GM23338 (cell line): ENCODE measurements around the gene B3GALT4. TPM values are rescaled to one million over a fixed set of nuclear protein-coding genes. Genes with fewer than 3 reads are reported as not detected.

Source experiments
- CTCF ChIP-seq, 2 experiments: fragments of 200-600 bp in 1 of 2; sonication (generic) in 1 of 2; conservative IDR thresholded peaks; 2 replicates each; pipeline versions ENCODE4 v1.5.1 to v1.6.1; 2016 to 2017; ENCODE audit warnings: antibody characterized with exemption in 2 of 2, low read depth in 2 of 2, mild to moderate bottlenecking in 2 of 2, moderate library complexity in 1 of 2
- NANOG ChIP-seq: IDR thresholded peaks from 2 replicates; pipeline ENCODE4 v1.6.1; 2016; ENCODE audit warnings: antibody characterized with exemption, borderline replicate concordance
- REST ChIP-seq: IDR thresholded peaks from one replicate; pipeline ENCODE4 v1.6.1; 2018; ENCODE audit warnings: antibody characterized with exemption; ENCODE audit not compliant: unreplicated experiment
- STAT1 ChIP-seq: IDR thresholded peaks from one replicate; pipeline ENCODE4 v1.6.1; 2016; ENCODE audit warnings: antibody characterized with exemption; ENCODE audit not compliant: unreplicated experiment
- ZNF331 ChIP-seq: fragments of 250-450 bp; sonication (Bioruptor Pico); IDR thresholded peaks from 2 replicates; pipeline ENCODE4 v1.5.0; 2020; ENCODE audit warnings: low read depth, mild to moderate bottlenecking, moderate library complexity
- microRNA-seq: library from miRNA; unstranded; fragments of <30 nt; microRNA quantifications from one replicate; pipeline ENCODE4, GENCODE V29; 2017
- polyA plus RNA-seq: library from polyadenylated mRNA; unstranded; fragments of >200 nt; fragmentation: Nextera tagmentation; extraction: Ambion mirVana; gene quantifications from 2 replicates; pipeline ENCODE4 v1.2.1, GENCODE V29; 2016
- total RNA-seq: library from RNA; depleted of rRNA; stranded (reverse); fragments of >200 nt; shearing (Covaris generic); gene quantifications from 2 replicates; pipeline ENCODE4 v1.2.3, GENCODE V29; 2014; rRNA removed

Gene B3GALT4
- total and polyA plus RNA-seq, 2 experiments from 2014 or later: 1.3 to 2.3 TPM

GRCh38 chr6:33324125-33324524, 47.2 kb downstream of the B3GALT4 start (continued):
- TF ChIP-seq CTCF (conservative IDR thresholded peaks at IDR 0.05; ENCODE audit: low read depth in 2 of 2): no peak
- no peak for TF ChIP-seq ZNF331
- TF ChIP-seq STAT1: no peak
- no peak for TF ChIP-seq REST
- no peak for TF ChIP-seq NANOG

Small RNA genes lying within 50 kb of the gene (microRNA-seq; reads per million reads assigned to microRNA genes)
- gene MIR6834 (not detected), gene MIR6873 (not detected)

Other genes with a start within 250 kb of the B3GALT4 start
- 6.6 and 6.9 TPM in 2 replicates for gene HLA-DPA1, start 203.5 kb upstream of the B3GALT4 start, total RNA-seq
- 3.9 and 4.1 TPM in 2 replicates for gene HLA-DPA1, start 203.5 kb upstream of the B3GALT4 start, polyA plus RNA-seq
- gene HLA-DPB1, start 201.1 kb upstream of the B3GALT4 start, total RNA-seq: 32.1 and 37.6 TPM in 2 replicates
- 19.8 and 22.0 TPM in 2 replicates for gene HLA-DPB1, start 201.1 kb upstream of the B3GALT4 start, polyA plus RNA-seq
- 1.3 and 2.7 TPM in 2 replicates for gene COL11A2, start 84.7 kb upstream of the B3GALT4 start, total RNA-seq
- 1.6 and 2.2 TPM in 2 replicates for gene COL11A2, start 84.7 kb upstream of the B3GALT4 start, polyA plus RNA-seq
- 11.3 and 11.6 TPM in 2 replicates for gene RXRB, start 76.5 kb upstream of the B3GALT4 start, total RNA-seq
- 6.7 and 6.9 TPM in 2 replicates for gene RXRB, start 76.5 kb upstream of the B3GALT4 start, polyA plus RNA-seq
- gene SLC39A7, start 76.3 kb upstream of the B3GALT4 start, total RNA-seq: 75.9 and 79.9 TPM in 2 replicates
- gene SLC39A7, start 76.3 kb upstream of the B3GALT4 start, polyA plus RNA-seq: 9.0 and 9.2 TPM in 2 replicates
- 8.9 and 16.0 TPM in 2 replicates for gene HSD17B8, start 72.5 kb upstream of the B3GALT4 start, total RNA-seq
- 4.3 and 5.6 TPM in 2 replicates for gene HSD17B8, start 72.5 kb upstream of the B3GALT4 start, polyA plus RNA-seq
- 8.0 and 16.0 TPM in 2 replicates for gene RING1, start 68.6 kb upstream of the B3GALT4 start, total RNA-seq
- gene RING1, start 68.6 kb upstream of the B3GALT4 start, polyA plus RNA-seq: 6.4 and 8.3 TPM in 2 replicates
- gene VPS52, start 5.2 kb upstream of the B3GALT4 start, total RNA-seq: 25.0 and 31.1 TPM in 2 replicates
- 20.6 and 27.9 TPM in 2 replicates for gene VPS52, start 5.2 kb upstream of the B3GALT4 start, polyA plus RNA-seq
- gene RPS18, start 5.0 kb upstream of the B3GALT4 start, total RNA-seq: 2,133 and 2,664 TPM in 2 replicates
- 4,776 and 5,223 TPM in 2 replicates for gene RPS18, start 5.0 kb upstream of the B3GALT4 start, polyA plus RNA-seq
- 104 and 106 TPM in 2 replicates for gene WDR46, start 12.1 kb downstream of the B3GALT4 start, total RNA-seq
- gene WDR46, start 12.1 kb downstream of the B3GALT4 start, polyA plus RNA-seq: 63.9 and 71.4 TPM in 2 replicates
- 62.2 and 80.4 TPM in 2 replicates for gene PFDN6, start 12.5 kb downstream of the B3GALT4 start, total RNA-seq
- 54.0 and 56.1 TPM in 2 replicates for gene PFDN6, start 12.5 kb downstream of the B3GALT4 start, polyA plus RNA-seq
- gene RGL2, start 21.8 kb downstream of the B3GALT4 start, total RNA-seq: 44.9 and 52.2 TPM in 2 replicates
- gene RGL2, start 21.8 kb downstream of the B3GALT4 start, polyA plus RNA-seq: 28.0 and 31.7 TPM in 2 replicates
- 29.1 and 37.5 TPM in 2 replicates for gene TAPBP, start 37.0 kb downstream of the B3GALT4 start, total RNA-seq
- 18.1 and 19.9 TPM in 2 replicates for gene TAPBP, start 37.0 kb downstream of the B3GALT4 start, polyA plus RNA-seq
- gene ZBTB22, start 40.6 kb downstream of the B3GALT4 start, total RNA-seq: 7.7 and 8.8 TPM in 2 replicates
- 1.9 and 3.9 TPM in 2 replicates for gene ZBTB22, start 40.6 kb downstream of the B3GALT4 start, polyA plus RNA-seq
- 73.2 and 107 TPM in 2 replicates for gene DAXX, start 45.8 kb downstream of the B3GALT4 start, total RNA-seq
- 67.4 and 71.0 TPM in 2 replicates for gene DAXX, start 45.8 kb downstream of the B3GALT4 start, polyA plus RNA-seq
- 61.7 and 64.4 TPM in 2 replicates for gene KIFC1, start 114.7 kb downstream of the B3GALT4 start, total RNA-seq
- gene KIFC1, start 114.7 kb downstream of the B3GALT4 start, polyA plus RNA-seq: 10.1 and 10.3 TPM in 2 replicates
- gene PHF1, start 133.9 kb downstream of the B3GALT4 start, total RNA-seq: 33.2 and 46.7 TPM in 2 replicates
- 29.4 and 31.4 TPM in 2 replicates for gene PHF1, start 133.9 kb downstream of the B3GALT4 start, polyA plus RNA-seq
- gene CUTA, start 141.0 kb downstream of the B3GALT4 start, total RNA-seq: 193 and 207 TPM in 2 replicates
- gene CUTA, start 141.0 kb downstream of the B3GALT4 start, polyA plus RNA-seq: 421 and 426 TPM in 2 replicates
- gene SYNGAP1, start 142.9 kb downstream of the B3GALT4 start, total RNA-seq: 36.9 and 45.0 TPM in 2 replicates
- gene SYNGAP1, start 142.9 kb downstream of the B3GALT4 start, polyA plus RNA-seq: 12.9 and 13.9 TPM in 2 replicates
- 17.9 and 25.2 TPM in 2 replicates for gene ZBTB9, start 177.5 kb downstream of the B3GALT4 start, total RNA-seq
- gene ZBTB9, start 177.5 kb downstream of the B3GALT4 start, polyA plus RNA-seq: 13.5 and 13.6 TPM in 2 replicates